ENCODE data around the gene RNPEP.
A peak's percentile ranks its signal among the peaks of the same experiment; 100 is the strongest.
"Not testable (repeated sequence)": the region's sequence is repeated elsewhere in the genome, so short reads cannot be mapped to it uniquely, and the experiment has no call there.

Gene RNPEP

GRCh38 chr1:202016022-202016810 is 33.8 kb downstream of the RNPEP start:
- no peaks in the 10 kb centered on the region for H3K9me3 ChIP-seq
- no peak overlapping the region for H3K4me3 ChIP-seq
- H3K27ac ChIP-seq, result no peak overlapping the region
- H3K27me3 ChIP-seq, result no peaks in the 10 kb centered on the region
- no peak overlapping the region for H3K9ac ChIP-seq
- no peaks in the 10 kb centered on the region for H4K20me1 ChIP-seq
- peaks cover 24% of the 10 kb centered on the region for H3K4me1 ChIP-seq
- no peaks in the 10 kb centered on the region for H3K36me3 ChIP-seq
- no peak overlapping the region for H3K4me2 ChIP-seq
- no peak for TF ChIP-seq Cebpa-rat (IDR thresholded peaks at IDR 0.05)

DNA sequence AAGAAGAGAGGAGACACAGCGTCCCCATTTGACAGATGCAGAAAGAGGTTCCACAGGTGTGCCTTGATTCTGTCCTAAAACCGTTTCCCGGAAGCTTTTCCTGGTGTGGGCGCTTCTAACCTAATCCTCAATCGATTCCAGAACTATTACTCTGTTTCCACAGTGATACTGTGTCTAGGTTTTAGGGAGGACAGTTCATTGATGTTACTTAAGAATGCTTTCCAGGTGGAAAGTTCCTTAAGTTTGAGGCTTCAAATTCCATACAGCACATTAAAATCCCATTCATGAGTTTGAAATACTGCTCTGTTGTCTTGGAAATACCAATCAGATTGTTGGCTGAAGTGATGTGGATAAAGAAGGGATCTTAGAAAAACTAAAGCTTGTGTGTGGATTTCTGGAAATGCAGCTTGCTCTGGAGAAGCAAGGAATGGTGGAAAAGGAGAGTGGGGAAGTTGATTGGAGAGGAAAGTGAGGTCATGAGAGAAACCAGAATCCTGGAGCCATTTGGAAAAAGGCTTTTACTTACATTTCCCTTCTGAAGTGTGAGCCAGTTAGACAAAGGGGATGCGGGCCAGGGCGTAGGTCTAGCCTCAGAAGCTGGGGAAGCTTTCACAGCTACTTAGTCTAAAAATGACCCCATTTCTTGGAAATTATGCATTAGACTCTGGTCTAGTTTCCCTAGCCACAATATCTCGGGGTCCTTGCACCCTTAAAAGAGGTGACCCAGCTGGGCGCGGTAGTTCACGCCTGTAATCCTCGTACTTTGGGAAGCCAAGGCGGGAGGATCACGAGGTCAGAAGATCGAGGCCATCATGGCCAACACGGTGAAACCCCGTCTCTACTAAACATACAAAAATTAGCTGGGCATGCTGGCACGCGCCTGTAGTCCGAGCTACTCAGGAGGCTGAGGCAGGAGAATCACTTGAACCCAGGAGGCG is 34.6 kb downstream of the RNPEP start:
- H3K4me2 ChIP-seq, result no peak overlapping the region
- H3K4me3 ChIP-seq, result no peak overlapping the region
- no peaks in the 10 kb centered on the region for H4K20me1 ChIP-seq
- peaks cover 19% of the 10 kb centered on the region for H3K4me1 ChIP-seq
- H3K9ac ChIP-seq, result no peak overlapping the region
- no peaks in the 10 kb centered on the region for H3K27me3 ChIP-seq
- no peaks in the 10 kb centered on the region for H3K9me3 ChIP-seq
- H3K36me3 ChIP-seq, result no peaks in the 10 kb centered on the region
- no peak for TF ChIP-seq Cebpa-rat (IDR thresholded peaks at IDR 0.05)
- no peak overlapping the region for H3K27ac ChIP-seq

DNA sequence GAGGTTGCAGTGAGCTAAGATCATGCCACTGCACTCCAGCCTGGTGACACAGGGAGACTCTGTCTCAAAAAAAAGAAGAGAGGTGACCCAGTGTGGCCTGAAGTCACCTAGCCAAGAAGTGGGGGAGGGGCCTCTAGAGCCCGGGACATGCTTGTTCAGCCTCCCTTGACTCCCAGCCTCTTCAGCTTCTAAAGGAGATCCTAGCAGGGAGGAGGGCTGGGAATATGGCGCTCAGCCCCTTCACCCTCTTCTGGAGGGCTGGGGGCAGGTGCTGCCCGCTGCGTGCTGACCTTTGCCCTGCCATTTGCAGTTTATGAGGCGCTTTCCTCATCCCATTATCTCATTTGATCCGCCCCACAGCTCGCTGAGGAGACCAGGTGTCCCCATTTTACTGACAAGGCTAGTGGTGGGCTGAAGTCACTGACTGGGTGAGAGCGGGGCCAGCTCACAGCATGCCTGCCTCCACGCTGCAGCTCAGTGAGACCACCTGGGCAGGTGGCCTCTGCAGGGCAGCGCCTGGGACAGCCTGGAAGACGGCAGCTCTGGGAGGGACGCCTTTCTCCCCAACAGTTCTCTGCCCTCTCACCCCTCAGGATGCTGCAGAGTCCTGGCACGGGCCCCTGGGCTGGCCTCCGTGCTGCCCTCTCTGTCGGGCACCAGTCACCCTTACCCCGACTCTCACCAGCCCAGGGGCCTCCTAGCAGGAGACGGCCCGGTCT is 35.5 kb downstream of the RNPEP start:
- Histone ChIP-seq H3K9ac (no peak overlapping the region), H3K4me2 (peak overlapping the region; percentile 38), H4K20me1 (no peaks in the 10 kb centered on the region), H3K36me3 (no peaks in the 10 kb centered on the region), H3K27me3 (no peaks in the 10 kb centered on the region), H3K27ac (0 out of 2 replicates have a peak overlapping the region, but pooled peaks have one; percentile 16), H3K4me1 (peaks cover 17% of the 10 kb centered on the region), H3K9me3 (no peaks in the 10 kb centered on the region), H3K4me3 (no peak overlapping the region)
- no peak for TF ChIP-seq Cebpa-rat (IDR thresholded peaks at IDR 0.05)

DNA sequence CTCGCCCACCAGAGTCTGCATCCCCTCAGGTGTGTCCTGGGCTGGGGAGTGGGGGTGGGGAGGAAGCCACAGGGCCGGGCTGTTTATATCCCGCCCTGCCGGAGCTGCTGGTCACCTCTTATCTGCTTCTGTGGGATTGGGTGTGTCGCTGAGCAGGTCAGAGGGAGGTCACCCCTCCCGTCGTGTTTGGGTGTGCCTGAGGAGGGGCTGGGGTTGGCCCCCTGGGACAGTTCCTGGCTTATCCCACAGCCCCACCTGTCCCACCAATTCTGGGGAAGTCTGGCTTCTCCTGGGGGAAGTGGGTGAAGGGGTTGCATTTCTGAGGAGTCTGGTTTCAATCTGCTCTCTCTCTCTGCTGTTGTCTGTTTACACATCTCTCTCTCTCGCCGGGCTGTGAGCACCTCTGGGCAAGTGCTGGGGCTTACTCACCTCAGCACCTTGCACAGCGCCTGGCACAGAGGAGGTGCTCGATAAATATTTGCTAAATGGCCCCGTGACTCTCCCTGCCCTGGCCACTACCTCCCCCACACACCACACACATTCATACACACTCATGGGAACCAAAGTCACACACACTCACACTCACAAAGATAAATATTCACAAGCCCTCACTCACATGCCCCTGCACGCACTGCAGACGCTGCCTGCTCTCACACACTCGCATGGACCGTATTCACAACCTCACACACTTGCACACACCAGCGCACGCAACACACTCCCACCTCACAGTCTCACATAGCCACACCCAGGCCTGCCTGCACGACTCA is 36.2 kb downstream of the RNPEP start:
- Histone ChIP-seq H3K9me3 (no peaks in the 10 kb centered on the region), H3K27me3 (no peaks in the 10 kb centered on the region), H3K27ac (0 out of 2 replicates have a peak overlapping the region, but pooled peaks have one; percentile 16), H3K4me2 (peak overlapping the region; percentile 38), H3K36me3 (no peaks in the 10 kb centered on the region), H4K20me1 (no peaks in the 10 kb centered on the region), H3K9ac (no peak overlapping the region), H3K4me1 (peaks cover 17% of the 10 kb centered on the region), H3K4me3 (no peak overlapping the region)
- TF ChIP-seq Cebpa-rat (IDR thresholded peaks at IDR 0.05), result no peak

DNA sequence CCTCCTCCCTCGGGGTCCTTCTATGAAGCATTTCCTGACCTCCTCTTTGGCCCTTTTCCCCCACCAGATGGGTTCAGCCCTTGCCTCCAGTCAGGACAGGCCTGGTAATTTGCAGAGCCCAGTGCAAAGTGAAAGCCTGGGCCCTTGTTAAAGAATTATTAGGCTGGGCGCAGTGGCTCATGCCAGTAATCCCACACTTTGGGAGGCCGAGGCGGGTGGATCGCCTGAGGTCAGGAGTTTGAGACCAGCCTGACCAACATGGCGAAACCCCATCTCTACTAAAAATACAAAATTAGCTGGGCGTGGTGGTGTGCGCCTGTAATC is 36.7 kb downstream of the RNPEP start:
- not testable (repeated sequence) for H3K9ac ChIP-seq, H4K20me1 ChIP-seq, H3K4me3 ChIP-seq, H3K27me3 ChIP-seq, H3K27ac ChIP-seq, H3K9me3 ChIP-seq, H3K36me3 ChIP-seq
- H3K4me1 ChIP-seq, result peaks cover 17% of the 10 kb centered on the region
- peak overlapping the region; percentile 38 for H3K4me2 ChIP-seq

- H3K9me3 ChIP-seq, result no peaks in the 10 kb centered on the region
- H3K27ac ChIP-seq, result no peak overlapping the region
- no peaks in the 10 kb centered on the region for H3K27me3 ChIP-seq
- no peak overlapping the region for H3K4me3 ChIP-seq
- no peak for TF ChIP-seq Cebpa-rat (IDR thresholded peaks at IDR 0.05)
- H3K4me1 ChIP-seq, result peaks cover 15% of the 10 kb centered on the region
- H3K9ac ChIP-seq, result no peak overlapping the region
- H3K4me2 ChIP-seq, result no peak overlapping the region
- no peaks in the 10 kb centered on the region for H4K20me1 ChIP-seq
- no peaks in the 10 kb centered on the region for H3K36me3 ChIP-seq
These were observed 40.6 kb downstream of the RNPEP start for GRCh38 chr1:202023001-202023433.

GRCh38 chr1:202029171-202029665 is 46.8 kb downstream of the RNPEP start:
- no peaks in the 10 kb centered on the region for H3K27me3 ChIP-seq
- peaks cover 1% of the 10 kb centered on the region for H3K4me1 ChIP-seq
- H3K27ac ChIP-seq, result no peak overlapping the region
- no peak for TF ChIP-seq Cebpa-rat (IDR thresholded peaks at IDR 0.05)
- no peak overlapping the region for H3K4me2 ChIP-seq
- no peak overlapping the region for H3K9ac ChIP-seq
- H3K9me3 ChIP-seq, result no peaks in the 10 kb centered on the region
- no peaks in the 10 kb centered on the region for H3K36me3 ChIP-seq
- no peaks in the 10 kb centered on the region for H4K20me1 ChIP-seq
- no peak overlapping the region for H3K4me3 ChIP-seq

DNA sequence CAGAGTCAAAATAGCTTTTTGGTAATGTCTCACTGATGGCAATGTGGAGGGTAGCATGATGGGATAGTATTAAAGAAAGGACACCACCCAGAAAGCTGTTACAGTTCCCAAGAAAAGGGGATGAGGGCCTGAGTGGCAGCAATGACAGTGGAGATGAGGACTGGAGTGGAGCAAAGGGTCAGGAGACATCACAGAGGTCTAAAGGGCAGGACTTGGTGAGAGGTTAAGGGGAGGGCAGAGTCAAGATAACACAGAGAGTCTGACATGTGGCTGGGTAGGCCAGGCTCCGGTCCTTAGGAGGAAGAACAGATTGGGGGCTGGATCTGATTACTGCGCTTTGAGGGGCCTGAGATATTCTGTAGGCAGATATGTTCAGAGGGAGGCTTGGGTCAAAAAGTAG is 47.3 kb downstream of the RNPEP start:
- Histone ChIP-seq H3K27me3 (no peaks in the 10 kb centered on the region), H3K27ac (no peak overlapping the region), H3K36me3 (no peaks in the 10 kb centered on the region), H3K4me3 (no peak overlapping the region), H3K9me3 (no peaks in the 10 kb centered on the region), H3K4me2 (no peak overlapping the region), H3K4me1 (peaks cover 6% of the 10 kb centered on the region), H3K9ac (no peak overlapping the region), H4K20me1 (no peaks in the 10 kb centered on the region)
- no peak for TF ChIP-seq Cebpa-rat (IDR thresholded peaks at IDR 0.05)

DNA sequence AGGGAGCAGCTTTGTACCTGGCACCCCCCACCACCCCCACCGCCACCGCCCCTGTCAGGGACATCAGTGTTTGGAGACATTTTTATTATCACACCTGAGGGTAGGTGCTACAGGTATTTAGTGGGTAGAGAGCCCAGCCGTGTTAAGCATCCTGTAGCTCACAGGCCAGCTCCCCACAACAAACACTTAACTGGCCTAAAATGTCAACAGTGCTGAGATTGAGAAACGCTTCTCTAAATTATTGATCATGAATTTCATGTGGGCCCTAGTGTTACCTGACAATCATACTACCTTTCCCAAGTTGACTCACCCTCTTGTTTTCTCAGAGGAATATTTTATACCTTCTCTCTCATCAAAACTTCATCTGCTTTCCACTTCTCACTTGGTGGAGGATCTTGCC is 49.3 kb downstream of the RNPEP start:
- H3K4me1 ChIP-seq, result peaks cover 11% of the 10 kb centered on the region
- no peak overlapping the region for H3K27ac ChIP-seq
- no peak overlapping the region for H3K4me2 ChIP-seq
- H3K4me3 ChIP-seq, result no peak overlapping the region
- no peaks in the 10 kb centered on the region for H3K27me3 ChIP-seq
- no peaks in the 10 kb centered on the region for H3K9me3 ChIP-seq
- no peaks in the 10 kb centered on the region for H3K36me3 ChIP-seq
- no peak for TF ChIP-seq Cebpa-rat (IDR thresholded peaks at IDR 0.05)
- H4K20me1 ChIP-seq, result no peaks in the 10 kb centered on the region
- no peak overlapping the region for H3K9ac ChIP-seq

Measured in BLaER1 (cell line).